Smooth muscle cell (in vitro differentiated cells): ENCODE measurements around the gene MRPS5. TPM values are rescaled to one million over a fixed set of nuclear protein-coding genes. Genes with fewer than 3 reads are reported as not detected.
"Not testable (repeated sequence)": the region's sequence is repeated elsewhere in the genome, so short reads cannot be mapped to it uniquely, and the experiment has no call there.

ENCODE experiments used
- DNase-seq: peaks from one replicate; lab custom pipeline; 2025; ENCODE audit not compliant: unreplicated experiment; lab: John Stamatoyannopoulos, UW
- H2AFZ ChIP-seq: fragments of 200-600 bp; sonication (generic); 2 replicates; pipeline ENCODE4 v1.6.0; 2016; ENCODE audit warnings: antibody characterized with exemption, low read depth, mild to moderate bottlenecking
- H3F3A ChIP-seq: fragments of 200-600 bp; sonication (generic); 2 replicates; pipeline ENCODE4 v1.6.0; 2017; ENCODE audit warnings: antibody characterized with exemption, low read depth
- H3K27ac ChIP-seq: fragments of 200-600 bp; sonication (generic); 2 replicates; pipeline ENCODE4 v1.5.1; 2016; ENCODE audit warnings: low read depth, mild to moderate bottlenecking
- H3K27me3 ChIP-seq: fragments of 200-600 bp; sonication (generic); 2 replicates; pipeline ENCODE4 v1.6.1; 2016; ENCODE audit warnings: low read depth, mild to moderate bottlenecking
- H3K36me3 ChIP-seq: fragments of 200-600 bp; sonication (generic); 2 replicates; pipeline ENCODE4 v1.5.1; 2016; ENCODE audit warnings: low read depth
- H3K4me1 ChIP-seq: fragments of 200-600 bp; sonication (generic); 2 replicates; pipeline ENCODE4 v1.5.1; 2016; ENCODE audit warnings: low read depth
- H3K4me2 ChIP-seq: fragments of 200-600 bp; sonication (generic); 2 replicates; pipeline ENCODE4 v1.6.0; 2016; ENCODE audit warnings: mild to moderate bottlenecking
- H3K4me3 ChIP-seq: fragments of 200-600 bp; sonication (generic); 2 replicates; pipeline ENCODE4 v1.5.1; 2016; ENCODE audit warnings: mild to moderate bottlenecking
- H3K79me2 ChIP-seq: fragments of 200-600 bp; sonication (generic); 2 replicates; pipeline ENCODE4 v1.6.0; 2016; ENCODE audit warnings: low read depth, mild to moderate bottlenecking
- H3K9ac ChIP-seq: fragments of 200-600 bp; sonication (generic); 2 replicates; pipeline ENCODE4 v1.6.0; 2016; ENCODE audit warnings: low read depth
- H3K9me3 ChIP-seq: fragments of 200-600 bp; sonication (generic); replicated peaks from 2 replicates; pipeline ENCODE4 v1.5.1; 2016; ENCODE audit warnings: low read depth
- H4K20me1 ChIP-seq: fragments of 200-600 bp; sonication (generic); 2 replicates; pipeline ENCODE4 v1.6.0; 2016; ENCODE audit warnings: low read depth
- WGBS: methylation state at CpG from one replicate; pipeline ENCODE4 v1.1.7; 2016; ENCODE audit warnings: low lambda C conversion rate; 5-methylcytosine and 5-hydroxymethylcytosine counted together
- polyA plus RNA-seq: library from polyadenylated mRNA; unstranded; fragments of >200 nt; fragmentation: Nextera tagmentation; extraction: Ambion mirVana; gene quantifications from 2 replicates; pipeline ENCODE4 v1.2.1, GENCODE V29; 2016
- total RNA-seq: library from RNA; depleted of rRNA; stranded (reverse); fragments of >200 nt; gene quantifications from 2 replicates; pipeline ENCODE4 v1.2.3, GENCODE V29; 2014
- TF ChIP-seq, protein P1 (sequence below): fragments of 200-600 bp; sonication (generic); IDR thresholded peaks from 2 replicates; pipeline ENCODE4 v1.5.1; 2017; ENCODE audit warnings: borderline replicate concordance, mild to moderate bottlenecking, antibody characterized with exemption; ENCODE audit not compliant: insufficient read depth, poor library complexity, severe bottlenecking

The MRPS5 gene
- total and polyA plus RNA-seq, 2 experiments from 2014 or later: 41.1 to 46.2 TPM

DNA sequence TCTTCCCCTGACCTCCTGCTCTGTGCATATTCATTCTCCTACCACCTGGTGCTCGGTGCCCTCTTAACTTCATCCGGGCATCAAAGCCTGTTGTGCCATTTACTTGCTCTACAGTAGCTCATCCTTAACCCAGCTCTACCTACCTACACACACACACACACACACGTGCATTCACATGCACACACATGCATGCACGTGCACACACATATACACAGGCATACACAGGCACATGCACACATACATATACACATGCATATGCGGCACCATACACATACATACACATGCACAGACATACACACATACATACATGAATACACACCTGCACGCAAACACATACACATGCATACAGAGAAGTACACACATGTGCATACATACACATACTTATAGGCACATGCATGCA, 81.6 kb downstream of the MRPS5 start:
- no peak overlapping the region for H3K4me2 ChIP-seq
- H3K27ac ChIP-seq: no peak overlapping the region
- H3F3A ChIP-seq: no peaks in the 10 kb centered on the region
- no peaks in the 10 kb centered on the region for H3K9me3 ChIP-seq
- no peaks in the 10 kb centered on the region for H3K4me1 ChIP-seq
- no peak overlapping the region for H3K4me3 ChIP-seq
- H2AFZ ChIP-seq: no peak overlapping the region
- H3K79me2 ChIP-seq: no peaks in the 10 kb centered on the region
- no peaks in the 10 kb centered on the region for H3K36me3 ChIP-seq
- H3K9ac ChIP-seq: no peak overlapping the region
- TF ChIP-seq, protein P1, sequence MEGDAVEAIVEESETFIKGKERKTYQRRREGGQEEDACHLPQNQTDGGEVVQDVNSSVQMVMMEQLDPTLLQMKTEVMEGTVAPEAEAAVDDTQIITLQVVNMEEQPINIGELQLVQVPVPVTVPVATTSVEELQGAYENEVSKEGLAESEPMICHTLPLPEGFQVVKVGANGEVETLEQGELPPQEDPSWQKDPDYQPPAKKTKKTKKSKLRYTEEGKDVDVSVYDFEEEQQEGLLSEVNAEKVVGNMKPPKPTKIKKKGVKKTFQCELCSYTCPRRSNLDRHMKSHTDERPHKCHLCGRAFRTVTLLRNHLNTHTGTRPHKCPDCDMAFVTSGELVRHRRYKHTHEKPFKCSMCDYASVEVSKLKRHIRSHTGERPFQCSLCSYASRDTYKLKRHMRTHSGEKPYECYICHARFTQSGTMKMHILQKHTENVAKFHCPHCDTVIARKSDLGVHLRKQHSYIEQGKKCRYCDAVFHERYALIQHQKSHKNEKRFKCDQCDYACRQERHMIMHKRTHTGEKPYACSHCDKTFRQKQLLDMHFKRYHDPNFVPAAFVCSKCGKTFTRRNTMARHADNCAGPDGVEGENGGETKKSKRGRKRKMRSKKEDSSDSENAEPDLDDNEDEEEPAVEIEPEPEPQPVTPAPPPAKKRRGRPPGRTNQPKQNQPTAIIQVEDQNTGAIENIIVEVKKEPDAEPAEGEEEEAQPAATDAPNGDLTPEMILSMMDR: no peak
- 87% methylated on average over 6 of the region's 6 CpGs for WGBS
- DNase-seq: no peak
- no peaks in the 10 kb centered on the region for H3K27me3 ChIP-seq
- H4K20me1 ChIP-seq: no peaks in the 10 kb centered on the region

DNA sequence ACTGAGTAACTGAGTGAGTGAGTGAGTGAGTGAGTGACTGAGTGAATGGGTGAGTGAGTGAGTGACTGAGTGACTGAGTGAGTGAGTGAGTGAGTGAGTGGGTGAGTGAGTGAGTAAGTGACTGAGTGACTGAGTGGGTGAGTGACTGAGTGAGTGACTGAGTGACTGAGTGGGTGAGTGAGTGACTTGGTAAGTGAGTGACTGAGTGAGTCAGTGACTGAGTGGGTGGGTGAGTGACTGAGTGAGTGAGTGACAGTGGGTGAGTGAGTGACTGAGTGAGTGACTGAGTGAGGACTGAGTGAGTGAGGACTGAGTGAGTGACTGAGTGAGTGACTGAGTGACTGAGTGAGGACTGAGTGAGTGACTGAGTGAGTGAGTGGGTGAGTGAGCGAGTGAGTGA, 82.2 kb downstream of the MRPS5 start:
- Histone ChIP-seq H4K20me1 (no peaks in the 10 kb centered on the region), H3K4me2 (no peak overlapping the region), H3K9me3 (no peaks in the 10 kb centered on the region), H3K4me3 (no peak overlapping the region), H3F3A (no peaks in the 10 kb centered on the region), H3K9ac (no peak overlapping the region), H3K27ac (no peak overlapping the region), H3K4me1 (no peaks in the 10 kb centered on the region), H3K36me3 (no peaks in the 10 kb centered on the region), H3K27me3 (no peaks in the 10 kb centered on the region), H2AFZ (no peak overlapping the region), H3K79me2 (no peaks in the 10 kb centered on the region)
- no peak for DNase-seq
- WGBS: no CpG with 5 or more reads among the region's 1 CpG
- TF ChIP-seq, protein P1: no peak

DNA sequence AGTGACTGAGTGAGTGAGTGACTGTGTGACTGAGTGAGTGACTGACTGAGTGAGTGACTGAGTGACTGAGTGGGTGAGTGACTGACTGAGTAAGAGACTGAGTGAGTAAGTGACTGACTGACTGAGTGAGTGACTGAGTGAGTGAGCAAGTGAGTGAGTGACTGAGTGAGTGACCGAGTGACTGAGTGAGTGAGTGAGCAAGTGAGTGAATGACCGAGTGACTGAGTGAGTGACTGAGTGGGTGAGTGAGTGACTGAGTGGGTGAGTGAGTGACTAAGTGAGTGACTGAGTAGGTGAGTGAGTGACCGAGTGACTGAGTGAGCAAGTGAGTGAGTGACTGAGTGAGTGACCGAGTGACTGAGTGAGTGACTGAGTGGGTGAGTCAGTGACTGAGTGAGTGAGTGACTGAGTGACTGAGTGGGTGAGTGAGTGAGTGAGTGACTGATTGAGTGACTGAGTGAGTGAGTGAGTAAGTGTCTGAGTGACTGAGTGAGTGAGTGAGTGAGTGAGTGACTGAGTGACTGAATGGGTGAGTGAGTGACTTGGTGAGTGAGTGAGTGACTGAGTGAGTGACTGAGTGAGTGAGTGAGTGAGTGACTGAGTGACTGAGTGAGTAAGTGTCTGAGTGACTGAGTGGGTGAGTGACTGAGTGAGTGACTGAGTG, 82.8 kb downstream of the MRPS5 start:
- Histone ChIP-seq H3K9ac (no peak overlapping the region), H3K4me2 (no peak overlapping the region), H3K27me3 (no peaks in the 10 kb centered on the region), H3K4me3 (no peak overlapping the region), H3K4me1 (no peaks in the 10 kb centered on the region), H3K27ac (no peak overlapping the region), H2AFZ (no peak overlapping the region), H3F3A (no peaks in the 10 kb centered on the region), H4K20me1 (no peaks in the 10 kb centered on the region), H3K36me3 (no peaks in the 10 kb centered on the region), H3K79me2 (no peaks in the 10 kb centered on the region), H3K9me3 (no peaks in the 10 kb centered on the region)
- TF ChIP-seq, protein P1: no peak
- DNase-seq: no peak
- WGBS: 84% methylated on average over 4 of the region's 4 CpGs

DNA sequence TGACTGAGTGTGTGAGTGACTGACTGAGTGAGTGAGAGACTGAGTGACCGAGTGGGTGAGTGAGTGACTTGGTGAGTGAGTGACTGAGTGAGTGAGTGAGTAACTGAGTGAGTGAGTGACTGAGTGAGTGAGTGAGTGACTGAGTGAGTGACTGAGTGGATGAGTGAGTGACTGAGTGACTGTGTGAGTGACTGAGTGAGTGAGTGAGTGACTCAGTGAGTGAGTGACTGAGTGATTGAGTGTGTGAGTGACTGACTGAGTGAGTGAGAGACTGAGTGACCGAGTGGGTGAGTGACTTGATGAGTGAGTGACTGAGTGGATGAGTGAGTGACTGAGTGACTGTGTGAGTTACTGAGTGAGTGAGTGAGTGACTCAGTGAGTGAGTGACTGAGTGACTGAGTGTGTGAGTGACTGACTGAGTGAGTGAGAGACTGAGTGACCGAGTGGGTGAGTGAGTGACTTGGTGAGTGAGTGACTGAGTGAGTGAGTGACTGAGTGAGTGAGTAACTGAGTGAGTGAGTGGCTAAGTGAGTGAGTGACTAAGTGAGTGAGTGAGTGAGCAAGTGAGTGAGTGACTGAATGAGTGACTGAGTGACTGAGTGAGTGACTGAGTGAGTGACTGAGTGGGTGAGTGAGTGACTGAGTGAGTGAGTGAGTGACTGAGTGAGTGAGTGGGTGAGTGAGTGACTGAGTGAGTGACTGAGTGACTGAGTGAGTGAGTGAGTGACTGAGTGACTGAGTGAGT, 83.6 kb downstream of the MRPS5 start:
- not testable (repeated sequence) for H3K9me3 ChIP-seq, H3K4me1 ChIP-seq, H4K20me1 ChIP-seq, H3K4me2 ChIP-seq, H3K27me3 ChIP-seq, H3K36me3 ChIP-seq, H3K4me3 ChIP-seq, H3F3A ChIP-seq, H3K27ac ChIP-seq, H2AFZ ChIP-seq, H3K79me2 ChIP-seq, DNase-seq, H3K9ac ChIP-seq
- WGBS: 92% methylated on average over 2 of the region's 3 CpGs
